ENCODE results near the gene HPD.

The HPD gene

GRCh38 chr12:121793838-121794533 lies 64.7 kb downstream of the HPD start:
- peak overlapping the region; percentile 89 for H3K27ac ChIP-seq (ENCODE audit: low read length)
- DNase-seq (peak; percentile 92), ATAC-seq (ENCODE audit: insufficient read depth, low read depth) (peak; percentile 64)
- no peaks in the 10 kb centered on the region for H3K9me3 ChIP-seq (ENCODE audit: insufficient read depth, low read length, severe bottlenecking)
- H3K9ac ChIP-seq (ENCODE audit: low read depth, low read length) = peak overlapping the region; percentile 73
- no peaks in the 10 kb centered on the region for H3K27me3 ChIP-seq (ENCODE audit: insufficient read depth, low read length, poor library complexity)
- H3K4me2 ChIP-seq (ENCODE audit: insufficient read depth, low read length) = peak overlapping the region; percentile 99
- peaks cover 41% of the 10 kb centered on the region for H4K20me1 ChIP-seq (ENCODE audit: insufficient read depth, low read length)
- peak overlapping the region; percentile 40 to 81; a peak in 3 of 4 replicates for H3K4me3 ChIP-seq (ENCODE audit: low read depth in 1 of 2, low read length in 2 of 2)
- peaks cover 31% of the 10 kb centered on the region for H3K36me3 ChIP-seq (ENCODE audit: insufficient read depth, low read length)
- TF ChIP-seq EZH2 (IDR thresholded peaks at IDR 0.05; ENCODE audit: borderline replicate concordance, low read depth, low read length, severe bottlenecking) = no peak
- peak; percentile 99 for TF ChIP-seq CTCF (IDR thresholded peaks at IDR 0.05; ENCODE audit: borderline replicate concordance, extremely low read depth, low read length, poor library complexity, severe bottlenecking)
- H3K4me1 ChIP-seq (ENCODE audit: insufficient read depth, low read length) = peaks cover 94% of the 10 kb centered on the region
- H3K79me2 ChIP-seq (ENCODE audit: insufficient read depth, low read length) = peaks cover 63% of the 10 kb centered on the region
- H2AFZ ChIP-seq (ENCODE audit: low read depth, low read length) = peak overlapping the region; percentile 88

GRCh38 chr12:121793440-121793837 lies 65.2 kb downstream of the HPD start, which contains the start of gene RHOF:
RHOF (minus strand) TSS chr12:121793688; CDS start chr12:121793633, 55 bp downstream.
- Histone ChIP-seq H4K20me1 (ENCODE audit: insufficient read depth, low read length) (peaks cover 38% of the 10 kb centered on the region), H3K9me3 (ENCODE audit: insufficient read depth, low read length, severe bottlenecking) (no peaks in the 10 kb centered on the region), H3K4me1 (ENCODE audit: insufficient read depth, low read length) (peaks cover 94% of the 10 kb centered on the region), H3K36me3 (ENCODE audit: insufficient read depth, low read length) (peaks cover 29% of the 10 kb centered on the region), H2AFZ (ENCODE audit: low read depth, low read length) (peak within 1 kb of the TSS; percentile 88), H3K27me3 (ENCODE audit: insufficient read depth, low read length, poor library complexity) (no peaks in the 10 kb centered on the region), H3K27ac (ENCODE audit: low read length) (peak within 1 kb of the TSS; percentile 89), H3K4me2 (ENCODE audit: insufficient read depth, low read length) (peak within 1 kb of the TSS; percentile 99), H3K9ac (ENCODE audit: low read depth, low read length) (peak within 1 kb of the TSS; percentile 73), H3K79me2 (ENCODE audit: insufficient read depth, low read length) (peaks cover 63% of the 10 kb centered on the region), H3K4me3 (ENCODE audit: low read depth in 1 of 2, low read length in 2 of 2) (peak within 1 kb of the TSS; percentile 40 to 81)
- no peak for DNase-seq
- peak; percentile 8 for ATAC-seq (ENCODE audit: insufficient read depth, low read depth)
- no peak for TF ChIP-seq EZH2 (IDR thresholded peaks at IDR 0.05; ENCODE audit: borderline replicate concordance, low read depth, low read length, severe bottlenecking)
- no peak for TF ChIP-seq CTCF (IDR thresholded peaks at IDR 0.05; ENCODE audit: borderline replicate concordance, extremely low read depth, low read length, poor library complexity, severe bottlenecking)

- TF ChIP-seq EZH2 (IDR thresholded peaks at IDR 0.05; ENCODE audit: borderline replicate concordance, low read depth, low read length, severe bottlenecking) (no peak), CTCF (IDR thresholded peaks at IDR 0.05; ENCODE audit: borderline replicate concordance, extremely low read depth, low read length, poor library complexity, severe bottlenecking) (no peak)
- peak overlapping the region; percentile 73 for H3K9ac ChIP-seq (ENCODE audit: low read depth, low read length)
Measured at GRCh38 chr12:121792607-121793439, 65.8 kb downstream of the HPD start.

More at GRCh38 chr12:121792607-121793439, 65.8 kb downstream of the HPD start:
- H3K79me2 ChIP-seq (ENCODE audit: insufficient read depth, low read length) = peaks cover 63% of the 10 kb centered on the region
- peak overlapping the region; percentile 99 for H3K4me2 ChIP-seq (ENCODE audit: insufficient read depth, low read length)
- no peaks in the 10 kb centered on the region for H3K9me3 ChIP-seq (ENCODE audit: insufficient read depth, low read length, severe bottlenecking)
- peak overlapping the region; percentile 88 for H2AFZ ChIP-seq (ENCODE audit: low read depth, low read length)
- ATAC-seq (ENCODE audit: insufficient read depth, low read depth) (no peak), DNase-seq (no peak)
- H4K20me1 ChIP-seq (ENCODE audit: insufficient read depth, low read length) = peaks cover 32% of the 10 kb centered on the region
- H3K4me1 ChIP-seq (ENCODE audit: insufficient read depth, low read length) = peaks cover 88% of the 10 kb centered on the region
- peak overlapping the region; percentile 40 to 81 for H3K4me3 ChIP-seq (ENCODE audit: low read depth in 1 of 2, low read length in 2 of 2)
- H3K36me3 ChIP-seq (ENCODE audit: insufficient read depth, low read length) = peaks cover 29% of the 10 kb centered on the region
- peak overlapping the region; percentile 89 for H3K27ac ChIP-seq (ENCODE audit: low read length)
- H3K27me3 ChIP-seq (ENCODE audit: insufficient read depth, low read length, poor library complexity) = no peaks in the 10 kb centered on the region
